HepG2 (cell line): ENCODE results near the gene PPP2R5C. TPM values are rescaled to one million over a fixed set of nuclear protein-coding genes. Genes with fewer than 3 reads are reported as not detected.
"Not testable (repeated sequence)": the region's sequence is repeated elsewhere in the genome, so short reads cannot be mapped to it uniquely, and the experiment has no call there.

ENCODE experiments used
- ATAC-seq: fragments of 200-7000 bp; cut with Tn5 transposase; 3 replicates; pipeline ENCODE4 v1.9.1; 2020; ENCODE audit warnings: mild to moderate bottlenecking, moderate library complexity
- BruUV-seq: library from RNA; stranded (reverse); fragments of 400-500 nt; replicated peaks from 2 replicates; lab custom pipeline; 2021; lab: Mats Ljungman, UMichigan
- CTCF ChIA-PET: fragments of 300-600 bp; formaldehyde crosslinking; extraction: SDS; loops from one replicate; lab custom pipeline; 2021; ENCODE audit warnings: low total read pairs, inconsistent platforms, low intra/inter-chr PET ratio; lab: Yijun Ruan, JAX
- POLR2A ChIA-PET: fragments of 350-600 bp; sonication (Branson Sonifier 250); formaldehyde crosslinking; loops from one replicate; lab custom pipeline; 2020; ENCODE audit warnings: antibody characterized with exemption, inconsistent platforms; lab: Yijun Ruan, JAX
- DNase-seq: peaks from one replicate; pipeline ENCODE4 v3.0.0-alpha.2; 2015; ENCODE audit warnings: low spot score
- FAIRE-seq: peaks from 3 replicates; lab custom pipeline; 2011; peaks lifted over from hg19 to GRCh38; lab: Jason Lieb, UNC
- H2AFZ ChIP-seq: one replicate; pipeline ENCODE4 v1.6.1; 2011; ENCODE audit warnings: low read length, inconsistent platforms
- H3K27ac ChIP-seq: fragments of 300-600 bp; 3 replicates; pipeline ENCODE4 v1.8.0; 2011; ENCODE audit warnings: mixed run types, mild to moderate bottlenecking, mixed read lengths, low read length, inconsistent platforms; ENCODE audit not compliant: insufficient read depth; ENCODE audit errors: extremely low read length
- H3K27me3 ChIP-seq, 2 experiments: fragments of 200-600 bp in 1 of 2; 2 replicates in 1 of 2; 3 replicates in 1 of 2; pipeline versions ENCODE4 v1.6.0 to v1.8.0; 2011; ENCODE audit warnings: low read length in 2 of 2, mild to moderate bottlenecking in 2 of 2, moderate library complexity in 2 of 2, inconsistent platforms in 1 of 2; ENCODE audit not compliant: insufficient read depth in 2 of 2, control insufficient read depth in 1 of 2
- H3K36me3 ChIP-seq, 2 experiments: fragments of 200-600 bp in 1 of 2; replicated peaks in 1 of 2; 2 replicates in 1 of 2; 3 replicates in 1 of 2; pipeline versions ENCODE4 v1.5.1 to v1.8.0; 2011; ENCODE audit warnings: low read length in 2 of 2, inconsistent platforms in 1 of 2; ENCODE audit not compliant: insufficient read depth in 2 of 2, control insufficient read depth in 1 of 2
- H3K4me1 ChIP-seq: 2 replicates; pipeline ENCODE4 v1.5.1; 2012; ENCODE audit warnings: low read length, inconsistent platforms; ENCODE audit not compliant: insufficient read depth
- H3K4me2 ChIP-seq: 2 replicates; pipeline ENCODE4 v1.6.0; 2011; ENCODE audit warnings: low read depth, low read length, inconsistent platforms
- H3K4me3 ChIP-seq, 3 experiments: fragments of 200-600 bp in 1 of 3; sonication (generic), shearing (Covaris generic) in 1 of 3; replicated peaks in 1 of 3; 2 replicates each; pipeline ENCODE4 v1.5.1; 2011 to 2016; ENCODE audit warnings: low read length in 3 of 3, inconsistent platforms in 2 of 3, low read depth in 2 of 3, mild to moderate bottlenecking in 2 of 3, control low read depth in 1 of 3, mixed read lengths in 1 of 3; ENCODE audit not compliant: insufficient read depth in 1 of 3
- H3K79me2 ChIP-seq: one replicate; pipeline ENCODE4 v1.6.1; 2011; ENCODE audit warnings: low read length, inconsistent platforms; ENCODE audit not compliant: insufficient read depth
- H3K9ac ChIP-seq: 2 replicates; pipeline ENCODE4 v1.6.0; 2011; ENCODE audit warnings: mild to moderate bottlenecking, low read depth, low read length, inconsistent platforms; ENCODE audit not compliant: insufficient read depth
- H3K9me3 ChIP-seq: 2 replicates; pipeline ENCODE4 v1.5.1; 2012; ENCODE audit warnings: mild to moderate bottlenecking, low read length
- H4K20me1 ChIP-seq: 2 replicates; pipeline ENCODE4 v1.6.0; 2011; ENCODE audit warnings: inconsistent platforms, mild to moderate bottlenecking, low read length, moderate library complexity; ENCODE audit not compliant: insufficient read depth
- GTF2F1 ChIP-seq: fragments of 150-350 bp; IDR thresholded peaks from 2 replicates; pipeline ENCODE4 v1.6.1; 2014; ENCODE audit warnings: low read length
- HNRNPUL1 ChIP-seq: fragments of 200-400 bp; formaldehyde crosslinking; IDR thresholded peaks from 2 replicates; pipeline ENCODE4 v1.6.1; 2017; ENCODE audit warnings: low read depth, mild to moderate bottlenecking, low read length, moderate library complexity
- KMT2B ChIP-seq: IDR thresholded peaks from 2 replicates; pipeline ENCODE4 v1.6.1; 2016; ENCODE audit warnings: missing genetic modification reagents, missing compliant biosample characterization
- ZNF207 ChIP-seq: fragments of 450-650 bp; IDR thresholded peaks from 2 replicates; pipeline ENCODE4 v1.6.1; 2016; ENCODE audit warnings: antibody characterized with exemption, borderline replicate concordance
- ZNF292 ChIP-seq: sonication (generic); formaldehyde crosslinking; IDR thresholded peaks from 2 replicates; pipeline ENCODE4 v1.8.1; 2022; ENCODE audit warnings: mild to moderate bottlenecking, low read depth, missing genetic modification reagents, borderline replicate concordance
- ZNF33B ChIP-seq: sonication (generic); formaldehyde crosslinking; IDR thresholded peaks from 2 replicates; pipeline ENCODE4 v1.5.1; 2020; ENCODE audit warnings: mild to moderate bottlenecking, missing genetic modification reagents
- whole genome bisulfite sequencing: methylation state at CpG from one replicate; pipeline ENCODE4 v1.1.6; 2017; ENCODE audit warnings: low lambda C conversion rate; 5-methylcytosine and 5-hydroxymethylcytosine counted together
- in situ Hi-C: cut with HindIII; loops from 2 replicates; pipeline ENCODE4 v1.10.0; 2017; ENCODE audit warnings: low pct_unique_long_range_greater_than_20kb; ENCODE audit not compliant: extremely low pct_ligation_motif_present
- intact Hi-C: fragments of 100-400 bp; cut with micrococcal nuclease; formaldehyde crosslinking; loops from one replicate; pipeline ENCODE4 v1.10.0; 2022; ENCODE audit not compliant: unreplicated experiment
- polyA plus RNA-seq, 8 experiments: library from polyadenylated mRNA; depleted of rRNA in 3 of 8; stranded (reverse) in 7 of 8; unstranded in 1 of 8; fragments of >200 nt; fragmentation: Illumina TruSeq in 4 of 8; extraction: Trizol in 4 of 8; gene quantifications; 2 replicates each; pipeline versions ENCODE4 v1.2.1 to v1.2.3, GENCODE V29; 2011 to 2016; ENCODE audit warnings: low read depth in 4 of 8, missing spikeins in 1 of 8, mixed read lengths in 1 of 8; ENCODE audit not compliant: insufficient read depth in 1 of 8
- total RNA-seq, 5 experiments: library from RNA; depleted of rRNA; stranded (reverse); fragments of >200 nt; fragmentation: Illumina TruSeq; extraction: Trizol; gene quantifications; 2 replicates each; pipeline ENCODE4 v1.2.3, GENCODE V29; 2016; ENCODE audit warnings: low read depth in 1 of 5
- TF ChIP-seq, protein P1 (sequence below): sonication (generic); formaldehyde crosslinking; IDR thresholded peaks from 2 replicates; pipeline ENCODE4 v1.4.0; 2020; ENCODE audit warnings: missing genetic modification reagents

PPP2R5C gene
- total and polyA plus RNA-seq, 2 of the 13 experiments (the other 11 are each of a cell fraction or from before 2014, with no cell fraction given), result 74.3 to 78.5 TPM

DNA sequence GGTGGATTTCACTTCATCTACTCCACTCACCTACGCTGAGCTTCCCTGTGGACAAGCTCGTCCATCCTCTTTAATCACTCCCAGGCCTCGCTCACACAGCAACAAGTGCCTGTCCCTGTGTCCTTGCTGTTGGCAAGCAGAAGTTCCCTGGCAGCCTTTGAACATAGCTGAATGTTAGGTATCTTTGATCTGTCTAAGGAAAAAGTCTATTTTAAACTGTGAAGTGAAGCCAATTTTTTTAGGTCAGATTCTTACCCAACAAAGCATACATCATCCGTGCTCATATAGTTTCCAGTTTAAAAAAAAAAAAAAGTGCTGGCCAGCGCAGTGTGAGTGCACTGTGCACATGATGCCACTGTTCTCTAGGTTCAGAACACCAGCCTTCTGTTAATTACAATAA is 36.3 kb downstream of the PPP2R5C start:
- H3K9ac ChIP-seq, result no peak overlapping the region
- FAIRE-seq (no peak), ATAC-seq (no peak), DNase-seq (no peak)
- WGBS, result 97% methylated on average over 5 of the region's 5 CpGs
- no peaks in the 10 kb centered on the region for H3K9me3 ChIP-seq
- BruUV-seq, result no TSS peak
- POLR2A ChIA-PET, result no interaction called here
- no peak overlapping the region for H3K4me3 ChIP-seq
- TF ChIP-seq KMT2B (CRISPR knock-in tag) (no peak), GTF2F1 (no peak), ZNF207 (no peak), HNRNPUL1 (no peak), ZNF292 (CRISPR knock-in tag) (no peak), ZNF33B (no peak)
- TF ChIP-seq, protein P1, sequence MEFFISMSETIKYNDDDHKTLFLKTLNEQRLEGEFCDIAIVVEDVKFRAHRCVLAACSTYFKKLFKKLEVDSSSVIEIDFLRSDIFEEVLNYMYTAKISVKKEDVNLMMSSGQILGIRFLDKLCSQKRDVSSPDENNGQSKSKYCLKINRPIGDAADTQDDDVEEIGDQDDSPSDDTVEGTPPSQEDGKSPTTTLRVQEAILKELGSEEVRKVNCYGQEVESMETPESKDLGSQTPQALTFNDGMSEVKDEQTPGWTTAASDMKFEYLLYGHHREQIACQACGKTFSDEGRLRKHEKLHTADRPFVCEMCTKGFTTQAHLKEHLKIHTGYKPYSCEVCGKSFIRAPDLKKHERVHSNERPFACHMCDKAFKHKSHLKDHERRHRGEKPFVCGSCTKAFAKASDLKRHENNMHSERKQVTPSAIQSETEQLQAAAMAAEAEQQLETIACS (CRISPR knock-in tag), result no peak
- H3K27me3 ChIP-seq, result no peaks in the 10 kb centered on the region; a peak in 1 of 5 replicates
- no peaks in the 10 kb centered on the region for H3K4me1 ChIP-seq
- no peak overlapping the region for H2AFZ ChIP-seq
- no peaks in the 10 kb centered on the region for H3K36me3 ChIP-seq
- H3K79me2 ChIP-seq, result no peaks in the 10 kb centered on the region
- in situ Hi-C loops (no loop called here), intact Hi-C loops (no loop called here)
- CTCF ChIA-PET, result no interaction called here
- no peak overlapping the region for H3K27ac ChIP-seq
- no peak overlapping the region for H3K4me2 ChIP-seq
- no peaks in the 10 kb centered on the region for H4K20me1 ChIP-seq

DNA sequence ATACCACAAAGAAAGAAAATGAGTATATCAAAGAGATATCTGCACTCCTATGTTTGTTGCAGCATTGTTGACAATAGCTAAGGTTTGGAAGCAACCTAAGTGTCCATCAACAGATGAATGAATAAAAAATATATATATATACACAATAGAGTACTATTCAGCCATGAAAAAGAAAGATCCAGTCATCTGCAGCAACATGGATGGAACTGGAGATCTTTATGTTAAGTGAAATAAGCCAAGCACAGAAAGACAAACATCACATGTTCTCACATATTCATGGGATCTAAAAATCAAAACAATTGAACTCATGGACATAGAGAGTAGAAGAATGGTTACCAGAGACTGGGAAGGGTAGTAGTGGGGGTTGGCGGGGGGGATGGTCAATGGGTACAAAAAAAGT is 42.9 kb downstream of the PPP2R5C start:
- CTCF ChIA-PET, H3K4me3 ChIP-seq, H4K20me1 ChIP-seq, H3K36me3 ChIP-seq, H3K9ac ChIP-seq, H3K27ac ChIP-seq, in situ Hi-C loops, DNase-seq, H3K79me2 ChIP-seq, H3K27me3 ChIP-seq, ATAC-seq, BruUV-seq, H3K9me3 ChIP-seq, FAIRE-seq, H2AFZ ChIP-seq, H3K4me2 ChIP-seq: not testable (repeated sequence)
- POLR2A ChIA-PET, result interaction anchor here (1.6 kb wide), 1 partner anchor 10 kb away, joined by 3 read pairs; no protein-coding TSS in a partner anchor
- peaks cover 12% of the 10 kb centered on the region for H3K4me1 ChIP-seq
- 97% methylated on average over 1 of the region's 1 CpG for WGBS
- intact Hi-C loops, result loop anchor here (5.0 kb wide), 1 partner anchor 1522 kb away; no protein-coding TSS in a partner anchor

DNA sequence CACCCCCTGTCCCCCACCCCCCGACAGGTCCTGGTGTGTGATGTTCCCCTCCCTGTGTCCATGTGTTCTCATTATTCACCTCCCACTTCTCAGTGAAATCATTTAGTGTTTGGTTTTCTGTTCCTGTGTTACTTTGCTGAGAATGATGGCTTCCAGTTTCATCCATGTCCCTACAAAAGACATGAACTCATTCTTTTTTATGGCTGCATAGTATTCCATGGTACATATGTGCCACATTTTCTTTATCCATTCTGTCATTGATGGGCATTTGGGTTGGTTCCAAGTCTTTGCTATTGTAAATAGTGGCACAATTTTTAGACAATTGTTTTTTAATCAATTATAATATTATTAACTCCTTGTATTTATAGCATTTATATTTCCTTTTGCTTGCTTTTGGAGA is 44.7 kb downstream of the PPP2R5C start:
- H2AFZ ChIP-seq, POLR2A ChIA-PET, H3K27ac ChIP-seq, CTCF ChIA-PET, H3K9me3 ChIP-seq, FAIRE-seq, DNase-seq, H3K9ac ChIP-seq, ATAC-seq, BruUV-seq, H3K4me2 ChIP-seq, H3K27me3 ChIP-seq, in situ Hi-C loops, H4K20me1 ChIP-seq, H3K4me3 ChIP-seq, H3K36me3 ChIP-seq: not testable (repeated sequence)
- Histone ChIP-seq H3K79me2 (peaks cover 12% of the 10 kb centered on the region), H3K4me1 (peaks cover 16% of the 10 kb centered on the region)
- WGBS, result 96% methylated on average over 1 of the region's 1 CpG
- intact Hi-C loops, result loop anchor here (5.0 kb wide), 1 partner anchor 34 kb away; no protein-coding TSS in a partner anchor
